Mesothelial cell of epicardium (in vitro differentiated cells): ENCODE measurements around the gene ANKLE2. TPM values are rescaled to one million over a fixed set of nuclear protein-coding genes. Genes with fewer than 3 reads are reported as not detected.

ENCODE experiments used
- DNase-seq, 2 experiments: peaks; one replicate each; pipeline ENCODE4 v3.0.0; 2021; ENCODE audit warnings: low spot score in 2 of 2; ENCODE audit not compliant: unreplicated experiment in 2 of 2
- H3K27ac Mint-ChIP-seq: 2 replicates; pipeline ENCODE4 v1.8.0; 2021; ENCODE audit warnings: mixed read lengths
- H3K27me3 Mint-ChIP-seq: 2 replicates; pipeline ENCODE4 v1.8.0; 2021; ENCODE audit warnings: low read depth, mixed read lengths
- H3K36me3 Mint-ChIP-seq: 2 replicates; pipeline ENCODE4 v1.8.0; 2021; ENCODE audit warnings: mixed read lengths
- H3K4me1 Mint-ChIP-seq: 2 replicates; pipeline ENCODE4 v1.8.0; 2021; ENCODE audit warnings: mixed read lengths
- H3K4me3 Mint-ChIP-seq: 2 replicates; pipeline ENCODE4 v1.8.0; 2021; ENCODE audit warnings: mild to moderate bottlenecking, moderate library complexity, mixed read lengths
- H3K9me3 Mint-ChIP-seq: 2 replicates; pipeline ENCODE4 v1.8.0; 2021; ENCODE audit warnings: mixed read lengths
- total RNA-seq: library from RNA; stranded (reverse); gene quantifications from 3 replicates; pipeline ENCODE4 v1.2.1, GENCODE V29; 2021
- TF ChIP-seq, protein P1 (sequence below): fragments of 200-600 bp; sonication (generic); IDR thresholded peaks from one replicate; pipeline ENCODE4 v1.5.0; 2021; ENCODE audit warnings: antibody characterized with exemption; ENCODE audit not compliant: unreplicated experiment

The ANKLE2 gene
- total RNA-seq, 1 donor from 2014 or later = 98.9 TPM

DNA sequence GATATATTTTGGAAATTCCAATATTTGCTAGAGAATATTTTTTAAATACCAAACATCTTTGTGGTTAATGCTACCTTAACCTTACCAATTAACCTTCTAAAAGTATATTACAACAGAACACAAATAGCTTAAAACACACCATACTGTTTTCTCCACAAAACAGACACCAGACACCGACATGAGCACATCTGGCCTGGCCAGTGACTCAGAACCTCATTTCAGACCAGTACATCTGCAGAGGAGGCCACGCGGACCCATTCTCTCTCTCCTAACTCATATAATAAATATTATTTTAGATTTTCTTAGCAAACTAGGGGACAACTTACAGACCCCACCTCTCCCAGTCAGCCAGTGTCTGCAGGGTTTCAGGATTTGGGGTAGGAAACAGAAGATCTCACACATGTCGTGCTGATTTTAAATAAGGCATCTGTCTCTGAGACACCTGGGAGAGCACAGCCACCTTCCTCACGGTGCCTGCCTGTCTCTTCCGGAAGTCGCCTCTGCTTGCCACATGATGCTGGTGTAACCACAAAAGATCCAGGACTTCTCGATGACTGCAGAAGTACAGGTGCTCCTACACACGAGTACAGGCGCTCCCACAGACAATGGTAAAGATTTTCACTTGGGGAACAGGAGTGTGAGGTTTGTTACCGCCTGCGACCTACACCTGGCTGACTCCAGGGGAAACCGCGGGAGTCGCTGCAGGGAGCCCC is 9.7 kb upstream of the ANKLE2 start:
- DNase-seq = no peak
- no peaks in the 10 kb centered on the region for H3K9me3 Mint-ChIP-seq
- no peaks in the 10 kb centered on the region for H3K27me3 Mint-ChIP-seq
- peaks cover 26% of the 10 kb centered on the region for H3K36me3 Mint-ChIP-seq
- peaks cover 6% of the 10 kb centered on the region for H3K4me1 Mint-ChIP-seq
- no peak overlapping the region for H3K27ac Mint-ChIP-seq
- TF ChIP-seq, protein P1, sequence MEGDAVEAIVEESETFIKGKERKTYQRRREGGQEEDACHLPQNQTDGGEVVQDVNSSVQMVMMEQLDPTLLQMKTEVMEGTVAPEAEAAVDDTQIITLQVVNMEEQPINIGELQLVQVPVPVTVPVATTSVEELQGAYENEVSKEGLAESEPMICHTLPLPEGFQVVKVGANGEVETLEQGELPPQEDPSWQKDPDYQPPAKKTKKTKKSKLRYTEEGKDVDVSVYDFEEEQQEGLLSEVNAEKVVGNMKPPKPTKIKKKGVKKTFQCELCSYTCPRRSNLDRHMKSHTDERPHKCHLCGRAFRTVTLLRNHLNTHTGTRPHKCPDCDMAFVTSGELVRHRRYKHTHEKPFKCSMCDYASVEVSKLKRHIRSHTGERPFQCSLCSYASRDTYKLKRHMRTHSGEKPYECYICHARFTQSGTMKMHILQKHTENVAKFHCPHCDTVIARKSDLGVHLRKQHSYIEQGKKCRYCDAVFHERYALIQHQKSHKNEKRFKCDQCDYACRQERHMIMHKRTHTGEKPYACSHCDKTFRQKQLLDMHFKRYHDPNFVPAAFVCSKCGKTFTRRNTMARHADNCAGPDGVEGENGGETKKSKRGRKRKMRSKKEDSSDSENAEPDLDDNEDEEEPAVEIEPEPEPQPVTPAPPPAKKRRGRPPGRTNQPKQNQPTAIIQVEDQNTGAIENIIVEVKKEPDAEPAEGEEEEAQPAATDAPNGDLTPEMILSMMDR = no peak
- no peak overlapping the region for H3K4me3 Mint-ChIP-seq

DNA sequence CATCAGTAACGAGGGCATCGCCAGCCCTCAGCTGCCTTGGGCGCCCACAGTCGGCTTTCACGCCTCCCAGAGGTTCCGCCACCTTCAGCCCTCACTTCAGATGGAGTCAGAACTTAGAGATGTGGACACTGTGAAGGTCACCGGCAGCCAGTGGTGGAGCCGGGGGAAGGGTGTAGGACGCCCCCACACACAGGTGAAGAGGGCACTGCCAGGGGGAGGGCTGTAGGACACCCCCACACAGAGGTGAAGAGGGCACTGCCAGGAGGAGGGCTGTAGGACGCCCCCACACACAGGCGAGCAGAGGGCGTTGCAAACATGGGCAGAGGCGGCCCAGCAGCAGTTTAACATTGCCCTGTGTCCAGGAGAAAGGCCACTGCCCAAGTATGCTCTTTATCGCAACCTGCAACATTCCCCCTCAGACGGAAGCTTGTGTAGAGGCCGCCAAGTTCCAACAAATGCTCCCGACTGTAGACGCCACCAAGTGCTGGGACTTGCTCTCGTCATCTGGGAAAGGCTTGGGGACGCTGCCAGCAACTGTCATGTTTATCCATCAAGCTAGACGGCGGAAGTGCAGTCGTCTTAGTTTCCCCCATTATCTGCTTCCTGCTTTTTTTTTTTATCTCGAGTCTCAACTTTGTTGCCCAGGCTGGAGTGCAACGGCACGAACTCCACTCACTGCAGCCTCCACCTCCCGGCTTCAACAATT is 4.9 kb upstream of the ANKLE2 start:
- Mint-ChIP-seq H3K27me3 (no peaks in the 10 kb centered on the region), H3K4me3 (no peak overlapping the region), H3K36me3 (peaks cover 13% of the 10 kb centered on the region), H3K4me1 (peaks cover 6% of the 10 kb centered on the region), H3K9me3 (no peaks in the 10 kb centered on the region), H3K27ac (no peak overlapping the region)
- TF ChIP-seq, protein P1 = no peak
- DNase-seq = no peak

DNA sequence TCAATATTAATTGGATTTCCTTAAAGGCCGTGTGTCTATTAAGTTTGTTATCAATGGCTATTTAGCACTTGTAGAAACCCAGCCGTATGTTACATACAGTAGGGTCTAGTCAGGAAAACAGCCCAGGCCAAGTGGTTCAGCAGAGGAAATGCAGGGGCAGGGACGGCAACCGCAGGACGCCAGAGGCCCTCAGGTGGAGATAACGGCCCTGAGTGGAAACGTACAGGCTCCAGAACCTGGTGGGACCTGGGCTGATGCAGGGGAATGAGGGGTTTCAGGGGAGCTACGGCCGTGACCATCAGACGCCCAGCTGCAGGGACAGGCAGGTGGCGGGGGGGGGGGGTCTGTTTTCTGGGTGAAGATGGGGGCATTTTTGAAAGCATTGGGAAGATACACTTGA is 3.7 kb upstream of the ANKLE2 start:
- Mint-ChIP-seq H3K27ac (no peak overlapping the region), H3K36me3 (peaks cover 13% of the 10 kb centered on the region), H3K4me3 (no peak overlapping the region), H3K9me3 (no peaks in the 10 kb centered on the region), H3K4me1 (peaks cover 14% of the 10 kb centered on the region), H3K27me3 (no peaks in the 10 kb centered on the region)
- TF ChIP-seq, protein P1 = no peak
- DNase-seq = no peak

DNA sequence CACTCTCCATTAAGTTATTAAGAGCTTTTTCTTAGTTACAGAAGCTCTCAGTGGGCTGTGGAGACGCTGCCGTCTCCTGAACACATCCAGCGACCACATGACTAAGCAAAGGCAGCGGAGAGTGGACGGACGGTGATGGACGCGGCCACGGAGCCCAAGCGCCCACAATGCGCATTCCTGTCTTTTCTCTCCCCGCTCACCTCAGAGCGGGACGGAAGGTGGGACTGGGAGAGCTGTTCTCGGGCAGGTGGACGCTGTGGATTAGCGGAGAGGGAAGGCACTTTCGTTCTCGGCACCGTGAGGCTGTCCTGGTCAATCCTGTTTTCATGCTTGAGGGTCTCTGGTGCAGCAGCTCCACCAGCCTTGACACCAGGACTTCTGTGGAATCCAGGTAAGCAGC is 2.6 kb upstream of the ANKLE2 start:
- no peak for DNase-seq
- TF ChIP-seq, protein P1 = no peak
- Mint-ChIP-seq H3K4me3 (no peak overlapping the region), H3K4me1 (peaks cover 18% of the 10 kb centered on the region), H3K36me3 (peaks cover 6% of the 10 kb centered on the region), H3K9me3 (no peaks in the 10 kb centered on the region), H3K27me3 (no peaks in the 10 kb centered on the region), H3K27ac (peak overlapping the region; percentile 25)

DNA sequence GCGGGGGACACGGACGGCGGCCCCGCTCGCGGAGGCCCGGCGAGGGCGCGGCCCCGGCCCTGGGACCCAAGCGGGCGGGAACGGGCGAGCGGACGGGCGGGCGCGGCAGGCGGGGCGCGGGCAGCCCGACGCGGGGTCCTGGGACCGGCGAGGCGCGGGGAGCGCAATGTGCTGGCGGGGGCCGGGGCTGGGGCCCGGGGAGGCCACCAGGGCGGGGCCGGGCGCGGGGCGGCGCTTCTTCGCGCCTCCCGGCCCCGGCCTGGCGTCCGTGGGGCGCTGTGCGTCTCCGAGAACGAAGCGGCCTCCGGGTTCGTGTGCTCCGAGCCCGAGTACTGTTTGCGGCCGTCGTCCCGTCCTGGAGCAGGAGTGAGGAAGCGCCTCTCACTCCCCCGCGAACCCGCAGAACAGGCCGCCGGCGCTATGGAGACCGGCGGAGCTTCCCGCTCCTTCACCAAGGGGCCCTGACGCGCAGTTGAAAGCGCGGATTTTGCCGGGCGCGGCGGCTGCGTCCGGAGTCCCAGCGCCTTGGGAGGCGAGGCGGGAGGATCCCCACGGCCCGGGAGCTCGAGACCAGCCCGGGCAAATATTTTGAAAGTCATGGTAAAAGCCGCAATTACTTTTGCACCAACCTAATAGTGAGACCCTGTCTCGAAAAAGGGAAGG is 420 bp upstream of the ANKLE2 start:
- Mint-ChIP-seq H3K4me3 (peak overlapping the region; percentile 68), H3K9me3 (no peaks in the 10 kb centered on the region), H3K36me3 (peaks cover 2% of the 10 kb centered on the region), H3K27me3 (no peaks in the 10 kb centered on the region), H3K4me1 (peaks cover 12% of the 10 kb centered on the region), H3K27ac (peak overlapping the region; percentile 83)
- DNase-seq = peak; percentile 85
- TF ChIP-seq, protein P1 = no peak
